GM21529 (cell line): ENCODE measurements around the gene FAM234A.
"Not testable (repeated sequence)": the region's sequence is repeated elsewhere in the genome, so short reads cannot be mapped to it uniquely, and the experiment has no call there.

ENCODE experiments used
- ATAC-seq: cut with Tn5 transposase; IDR thresholded peaks from one replicate; pipeline ENCODE4 v1.9.1; 2021; ENCODE audit not compliant: unreplicated experiment

FAM234A gene

GRCh38 chr16:263944-264343 lies 29.3 kb downstream of the FAM234A start:
- ATAC-seq = no peak

- no peak for ATAC-seq
These were observed 29.9 kb downstream of the FAM234A start for GRCh38 chr16:264440-264951.

- no peak for ATAC-seq
These were observed 30.4 kb downstream of the FAM234A start for GRCh38 chr16:265002-265529.

- ATAC-seq = no peak
These were observed 31.1 kb downstream of the FAM234A start for GRCh38 chr16:265711-266110.

GRCh38 chr16:266258-267164 lies 31.9 kb downstream of the FAM234A start:
- no peak for ATAC-seq

GRCh38 chr16:267562-267961 lies 32.9 kb downstream of the FAM234A start:
- not testable (repeated sequence) for ATAC-seq

- ATAC-seq = no peak
These were observed 33.8 kb downstream of the FAM234A start for GRCh38 chr16:268141-269053.

- no peak for ATAC-seq
These were observed 34.6 kb downstream of the FAM234A start for GRCh38 chr16:269061-269796.

GRCh38 chr16:270381-271255 lies 36.0 kb downstream of the FAM234A start:
- no peak for ATAC-seq

- no peak for ATAC-seq
These were observed 38.3 kb downstream of the FAM234A start for GRCh38 chr16:272633-273546.

GRCh38 chr16:273547-274421 lies 39.2 kb downstream of the FAM234A start:
- ATAC-seq = no peak

GRCh38 chr16:275041-275641 lies 40.5 kb downstream of the FAM234A start:
- no peak for ATAC-seq

GRCh38 chr16:275786-276232 lies 41.2 kb downstream of the FAM234A start, which contains the start of gene RGS11:
TSS of gene RGS11 (minus strand) at chr16:275944. CDS start at chr16:275911, 33 bp downstream.
- ATAC-seq = no peak

- no peak for ATAC-seq
These were observed 41.9 kb downstream of the FAM234A start for GRCh38 chr16:276426-277077.

GRCh38 chr16:278863-279366 lies 44.3 kb downstream of the FAM234A start:
- ATAC-seq = no peak

GRCh38 chr16:279531-279930 lies 44.9 kb downstream of the FAM234A start:
- ATAC-seq = no peak
